Hematopoietic multipotent progenitor cell treated with erythropoietin and hydrocortisone succinate and interleukin-3 and kit ligand, for 8 days (in vitro differentiated cells): Measurements from ENCODE around the gene MARCHF4.
"Not testable (repeated sequence)": the region's sequence is repeated elsewhere in the genome, so short reads cannot be mapped to it uniquely, and the experiment has no call there.

ENCODE experiments used
- DNase-seq: peaks from one replicate; pipeline ENCODE4 v3.0.0-alpha.2; 2015

Gene MARCHF4

GRCh38 chr2:216391401-216391800 is 19.1 kb upstream of the MARCHF4 start:
- no peak for DNase-seq

- no peak for DNase-seq
These were observed 17.3 kb upstream of the MARCHF4 start for GRCh38 chr2:216389570-216389969.

GRCh38 chr2:216388046-216388884 is 16.0 kb upstream of the MARCHF4 start:
- DNase-seq = no peak

GRCh38 chr2:216387262-216387661 is 15.0 kb upstream of the MARCHF4 start:
- no peak for DNase-seq

GRCh38 chr2:216385478-216385877 is 13.2 kb upstream of the MARCHF4 start:
- no peak for DNase-seq

GRCh38 chr2:216384409-216384808 is 12.1 kb upstream of the MARCHF4 start:
- DNase-seq = not testable (repeated sequence)

GRCh38 chr2:216379977-216380376 is 7.7 kb upstream of the MARCHF4 start:
- no peak for DNase-seq

- DNase-seq = no peak
These were observed 3.0 kb upstream of the MARCHF4 start for GRCh38 chr2:216375286-216375685.

GRCh38 chr2:216373896-216374295 is 1.6 kb upstream of the MARCHF4 start:
- no peak for DNase-seq

GRCh38 chr2:216372761-216373291 is 543 bp upstream of the MARCHF4 start:
- no peak for DNase-seq

- DNase-seq = no peak
These were observed 1.1 kb downstream of the MARCHF4 start for GRCh38 chr2:216370961-216371712.

GRCh38 chr2:216369821-216370220 is 2.5 kb downstream of the MARCHF4 start:
- DNase-seq = no peak

- DNase-seq = no peak
These were observed 5.4 kb downstream of the MARCHF4 start for GRCh38 chr2:216366777-216367471.

- DNase-seq = no peak
These were observed 6.8 kb downstream of the MARCHF4 start for GRCh38 chr2:216365518-216365917.

GRCh38 chr2:216363221-216363620 is 9.1 kb downstream of the MARCHF4 start:
- DNase-seq = no peak

GRCh38 chr2:216362730-216363129 is 9.6 kb downstream of the MARCHF4 start:
- no peak for DNase-seq

GRCh38 chr2:216355711-216356110 is 16.6 kb downstream of the MARCHF4 start:
- DNase-seq = no peak

GRCh38 chr2:216354306-216354705 is 18.0 kb downstream of the MARCHF4 start:
- peak; percentile 38 for DNase-seq

GRCh38 chr2:216352653-216353270 is 19.5 kb downstream of the MARCHF4 start:
- peak; percentile 76 for DNase-seq

GRCh38 chr2:216351172-216351925 is 20.9 kb downstream of the MARCHF4 start:
- DNase-seq = peak; percentile 13

- peak; percentile 75 for DNase-seq
These were observed 22.0 kb downstream of the MARCHF4 start for GRCh38 chr2:216350214-216350791.

- no peak for DNase-seq
These were observed 22.9 kb downstream of the MARCHF4 start for GRCh38 chr2:216349366-216349765.
